Endodermal cell (in vitro differentiated cells): ENCODE data around the gene ZBTB22. TPM values are rescaled to one million over a fixed set of nuclear protein-coding genes. Genes with fewer than 3 reads are reported as not detected.
"Not testable (repeated sequence)": the region's sequence is repeated elsewhere in the genome, so short reads cannot be mapped to it uniquely, and the experiment has no call there.

ENCODE experiments used
- DNase-seq: peaks from one replicate; pipeline ENCODE4 v3.0.0-alpha.2; 2017
- H3K27ac ChIP-seq: 2 replicates; pipeline ENCODE4 v1.5.1; 2013; ENCODE audit warnings: mild to moderate bottlenecking, low read depth, low read length, moderate library complexity
- H3K27me3 ChIP-seq: 2 replicates; pipeline ENCODE4 v1.6.1; 2013; ENCODE audit warnings: mild to moderate bottlenecking, low read length, moderate library complexity; ENCODE audit not compliant: insufficient read depth, control insufficient read depth, poor library complexity, severe bottlenecking
- H3K36me3 ChIP-seq: 2 replicates; pipeline ENCODE4 v1.7.0; 2013; ENCODE audit warnings: mild to moderate bottlenecking, low read length, moderate library complexity; ENCODE audit not compliant: control insufficient read depth, insufficient read depth
- H3K4me1 ChIP-seq: one replicate; pipeline ENCODE4 v1.7.0; 2013; ENCODE audit warnings: low read length; ENCODE audit not compliant: control insufficient read depth, insufficient read depth
- H3K4me3 ChIP-seq: 2 replicates; pipeline ENCODE4 v1.5.1; 2013; ENCODE audit warnings: mild to moderate bottlenecking, low read length, moderate library complexity
- H3K9ac ChIP-seq: 2 replicates; pipeline ENCODE4 v1.6.1; 2013; ENCODE audit warnings: mild to moderate bottlenecking, low read length, moderate library complexity; ENCODE audit not compliant: poor library complexity, severe bottlenecking; ENCODE audit errors: extremely low read depth
- H3K9me3 ChIP-seq: 2 replicates; pipeline ENCODE4 v1.6.1; 2013; ENCODE audit warnings: mild to moderate bottlenecking, low read length, moderate library complexity; ENCODE audit not compliant: control insufficient read depth
- H3K27ac Mint-ChIP-seq: 2 replicates; pipeline ENCODE4 v1.8.0; 2020; ENCODE audit warnings: mixed read lengths
- H3K27me3 Mint-ChIP-seq: 2 replicates; pipeline ENCODE4 v1.8.0; 2021; ENCODE audit warnings: mild to moderate bottlenecking, mixed read lengths; ENCODE audit not compliant: insufficient read depth
- H3K36me3 Mint-ChIP-seq: 2 replicates; pipeline ENCODE4 v1.8.0; 2020; ENCODE audit warnings: low read depth, mixed read lengths
- H3K4me1 Mint-ChIP-seq: 2 replicates; pipeline ENCODE4 v1.8.0; 2020; ENCODE audit warnings: mixed read lengths
- H3K4me3 Mint-ChIP-seq: 2 replicates; pipeline ENCODE4 v1.8.0; 2020; ENCODE audit warnings: mild to moderate bottlenecking, moderate library complexity, mixed read lengths
- H3K9me3 Mint-ChIP-seq: 2 replicates; pipeline ENCODE4 v1.8.0; 2020; ENCODE audit warnings: mild to moderate bottlenecking, mixed read lengths
- CTCF ChIP-seq: fragments of 200-600 bp; sonication (generic); conservative IDR thresholded peaks from 2 replicates; pipeline ENCODE4 v1.5.0; 2021; ENCODE audit warnings: antibody characterized with exemption, mild to moderate bottlenecking
- whole genome bisulfite sequencing, 2 experiments: methylation state at CpG; one replicate each; pipeline versions ENCODE4 v1.1.5 to v1.1.7; 2013; ENCODE audit warnings: missing lambda C conversion rate in 2 of 2, mixed read lengths in 1 of 2; ENCODE audit not compliant: insufficient coverage in 1 of 2, insufficient read length in 1 of 2; 5-methylcytosine and 5-hydroxymethylcytosine counted together
- total RNA-seq, 2 donors: library from RNA; stranded (reverse); fragmentation: NEBNext Ultra II Directional in 1 of 2; extraction: Animal tissue kit (Norgen Biotek cat#: 25700) in 1 of 2; gene quantifications; 2 replicates in 1 of 2; 3 replicates in 1 of 2; pipeline ENCODE4 v1.2.1, GENCODE V29; 2021

Gene ZBTB22
- total RNA-seq, 2 donors from 2014 or later, result 15.2 to 19.8 TPM

GRCh38 chr6:33356295-33356694 is 38.8 kb upstream of the ZBTB22 start:
- Histone ChIP-seq H3K9ac (no peak overlapping the region), H3K36me3 (no peaks in the 10 kb centered on the region), H3K4me3 (no peak overlapping the region), H3K4me1 (peaks cover 7% of the 10 kb centered on the region), H3K27ac (no peak overlapping the region), H3K27me3 (no peaks in the 10 kb centered on the region), H3K9me3 (no peaks in the 10 kb centered on the region)
- no peak for DNase-seq
- no peak overlapping the region for H3K4me3 Mint-ChIP-seq
- no peak overlapping the region for H3K27ac Mint-ChIP-seq
- H3K36me3 Mint-ChIP-seq, result no peaks in the 10 kb centered on the region
- no peaks in the 10 kb centered on the region for H3K9me3 Mint-ChIP-seq
- no peak for TF ChIP-seq CTCF
- peaks cover 34% of the 10 kb centered on the region for H3K4me1 Mint-ChIP-seq
- 94 to 100% methylated on average over 1 to 3 of the region's 3 CpGs for WGBS, 2 experiments
- H3K27me3 Mint-ChIP-seq, result peaks cover 12% of the 10 kb centered on the region

GRCh38 chr6:33355860-33356259 is 38.3 kb upstream of the ZBTB22 start:
- not testable (repeated sequence) for H3K36me3 ChIP-seq, H3K27ac Mint-ChIP-seq, H3K27ac ChIP-seq, DNase-seq, H3K9ac ChIP-seq, H3K27me3 ChIP-seq, H3K4me3 Mint-ChIP-seq, H3K9me3 ChIP-seq, H3K4me3 ChIP-seq, H3K4me1 ChIP-seq, H3K9me3 Mint-ChIP-seq, H3K36me3 Mint-ChIP-seq
- Mint-ChIP-seq H3K4me1 (peaks cover 33% of the 10 kb centered on the region), H3K27me3 (peaks cover 12% of the 10 kb centered on the region)
- 91 to 96% methylated on average over 5 to 6 of the region's 6 CpGs for WGBS, 2 experiments

- no peak overlapping the region for H3K4me3 Mint-ChIP-seq
These were observed 30.3 kb upstream of the ZBTB22 start for GRCh38 chr6:33347816-33348215.

GRCh38 chr6:33346972-33347371 is 29.4 kb upstream of the ZBTB22 start:
- H3K36me3 Mint-ChIP-seq, H3K9me3 ChIP-seq, H3K36me3 ChIP-seq, H3K27me3 Mint-ChIP-seq, DNase-seq, H3K27me3 ChIP-seq, H3K9me3 Mint-ChIP-seq, H3K4me1 ChIP-seq, H3K27ac ChIP-seq, H3K9ac ChIP-seq, H3K4me3 Mint-ChIP-seq, H3K4me3 ChIP-seq: not testable (repeated sequence)
- H3K4me1 Mint-ChIP-seq, result peaks cover 57% of the 10 kb centered on the region
- 87 to 92% methylated on average over 4 to 5 of the region's 5 CpGs for WGBS, 2 experiments
- H3K27ac Mint-ChIP-seq, result peak overlapping the region; percentile 52

More at GRCh38 chr6:33347816-33348215, 30.3 kb upstream of the ZBTB22 start:
- no peaks in the 10 kb centered on the region for H3K9me3 ChIP-seq
- TF ChIP-seq CTCF, result no peak
- DNase-seq, result no peak
- no peaks in the 10 kb centered on the region for H3K36me3 Mint-ChIP-seq
- H3K27ac Mint-ChIP-seq, result no peak overlapping the region
- H3K36me3 ChIP-seq, result no peaks in the 10 kb centered on the region
- peaks cover 6% of the 10 kb centered on the region for H3K4me1 ChIP-seq
- no peak overlapping the region for H3K4me3 ChIP-seq
- H3K4me1 Mint-ChIP-seq, result peaks cover 57% of the 10 kb centered on the region
- H3K27ac ChIP-seq, result no peak overlapping the region
- peaks cover 13% of the 10 kb centered on the region for H3K27me3 Mint-ChIP-seq
- H3K9me3 Mint-ChIP-seq, result no peaks in the 10 kb centered on the region
- no peak overlapping the region for H3K9ac ChIP-seq
- H3K27me3 ChIP-seq, result no peaks in the 10 kb centered on the region
- WGBS, 2 experiments, result 89 to 92% methylated on average over 5 of the region's 5 CpGs
